GOT3 (cell line): ENCODE measurements around the gene NBPF15.
"Not testable (repeated sequence)": the region's sequence is repeated elsewhere in the genome, so short reads cannot be mapped to it uniquely, and the experiment has no call there.

Experiments
- DNase-seq: peaks from one replicate; lab custom pipeline; 2025; ENCODE audit warnings: mixed read lengths; lab: John Stamatoyannopoulos, UW

The NBPF15 gene

DNA sequence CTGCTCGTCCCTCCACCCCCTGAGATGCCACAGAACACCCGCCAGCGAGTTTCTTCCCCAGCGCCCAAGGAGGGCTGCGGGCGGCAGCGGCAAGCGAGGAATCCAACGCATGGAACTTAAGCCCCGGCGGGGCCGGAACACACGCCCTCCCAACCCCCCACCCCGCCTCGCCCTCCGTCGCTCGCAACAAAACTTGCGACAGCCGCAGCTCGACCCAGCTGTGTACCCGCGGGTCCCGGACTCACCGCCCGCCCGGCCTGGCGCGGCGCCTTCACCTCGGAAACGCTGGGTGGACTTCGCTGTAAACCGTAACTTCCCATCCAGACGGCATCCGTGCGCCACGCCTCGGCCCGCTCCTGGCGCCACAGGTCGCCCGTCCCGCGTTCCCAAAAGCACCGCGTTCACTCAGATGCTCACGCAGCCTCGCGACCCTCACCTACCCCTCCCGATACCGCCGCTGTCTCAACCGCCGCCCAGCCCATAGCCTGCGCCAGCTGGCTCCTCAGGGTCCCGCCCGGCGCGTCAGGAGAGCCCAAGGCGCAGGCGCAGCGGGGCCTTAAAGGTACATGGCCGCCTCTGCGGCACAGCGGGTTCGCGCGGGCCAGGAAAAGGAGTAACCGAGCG is at the start of gene NBPF15:
TSS of gene NBPF15 (minus strand) at position 534 of the 624 bp plus-strand sequence. CDS start 21,666 bp downstream, outside the sequence.
- peak; percentile 61 for DNase-seq

GRCh38 chr1:144496429-144496828 is 35.0 kb upstream of the NBPF15 start:
- DNase-seq: not testable (repeated sequence)

- DNase-seq: not testable (repeated sequence)
Observed at GRCh38 chr1:144494130-144494529, 32.7 kb upstream of the NBPF15 start.

DNA sequence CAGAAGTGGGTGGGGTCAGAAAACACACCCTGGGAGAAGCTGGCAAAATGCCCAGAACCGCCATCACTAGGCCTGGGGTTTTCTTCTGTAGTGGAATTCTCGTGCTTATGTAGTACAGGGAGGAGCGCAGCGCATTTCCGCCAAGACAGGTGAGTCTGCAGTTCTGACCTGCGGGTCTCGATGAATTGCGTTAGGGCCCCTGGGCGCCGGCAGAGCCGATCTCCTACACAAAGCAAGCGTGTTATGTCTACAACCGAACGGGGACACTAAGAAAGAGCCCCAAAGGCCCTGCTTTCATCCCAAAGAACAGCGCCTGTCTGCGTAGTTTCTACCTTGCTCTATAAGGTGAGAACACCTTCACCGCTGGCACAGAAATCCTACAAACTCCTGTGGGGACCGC is 28.9 kb upstream of the NBPF15 start:
- not testable (repeated sequence) for DNase-seq

- not testable (repeated sequence) for DNase-seq
Observed at GRCh38 chr1:144487002-144487401, 25.5 kb upstream of the NBPF15 start.

GRCh38 chr1:144485048-144485993 is 23.9 kb upstream of the NBPF15 start:
- not testable (repeated sequence) for DNase-seq

- not testable (repeated sequence) for DNase-seq
Observed at GRCh38 chr1:144473897-144474296, 12.4 kb upstream of the NBPF15 start.

- DNase-seq: not testable (repeated sequence)
Observed at GRCh38 chr1:144471434-144471833, 10.0 kb upstream of the NBPF15 start.

- DNase-seq: not testable (repeated sequence)
Observed at GRCh38 chr1:144461778-144462177, 309 bp upstream of the NBPF15 start.

DNA sequence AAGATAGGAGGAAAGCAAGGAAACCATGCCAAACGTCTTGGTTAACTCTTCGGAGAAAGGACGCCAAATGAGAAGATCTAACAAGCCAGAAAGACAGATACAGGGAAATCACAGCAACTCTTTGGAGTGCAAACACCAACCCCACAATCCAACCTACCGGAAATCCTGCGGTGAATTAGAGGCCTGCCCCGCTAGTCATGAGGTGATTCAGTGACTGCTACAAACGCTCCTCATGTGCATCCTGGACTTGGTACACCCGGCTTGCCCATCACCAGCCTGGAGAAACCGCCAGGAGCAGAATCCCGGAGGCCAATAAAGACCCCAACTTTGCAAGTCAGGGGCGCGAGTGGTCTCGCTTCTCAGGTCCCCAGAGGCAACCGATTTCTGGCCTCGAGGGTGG is 783 bp downstream of the NBPF15 start:
- DNase-seq: not testable (repeated sequence)

DNA sequence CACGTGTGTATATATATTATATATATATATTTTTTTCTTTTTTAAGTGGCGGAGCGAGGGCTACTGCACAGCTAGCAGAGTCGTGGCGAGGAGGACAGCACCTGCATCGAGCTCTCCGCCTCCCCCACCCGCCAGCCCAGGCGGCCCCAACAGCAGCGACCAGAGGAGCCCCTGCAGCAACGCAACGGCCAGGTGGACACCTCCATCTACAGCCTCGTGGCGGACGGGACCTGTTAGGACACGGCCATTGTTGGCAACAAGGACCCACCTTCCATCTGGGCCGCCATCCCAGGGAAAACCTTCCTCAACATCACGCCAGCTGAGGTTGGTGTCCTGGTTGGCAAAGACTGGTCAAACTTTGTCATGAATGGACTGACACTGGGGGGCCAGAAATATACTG is 19.1 kb downstream of the NBPF15 start:
- DNase-seq: not testable (repeated sequence)

- not testable (repeated sequence) for DNase-seq
Observed at GRCh38 chr1:144439737-144440136, 21.7 kb downstream of the NBPF15 start.

DNA sequence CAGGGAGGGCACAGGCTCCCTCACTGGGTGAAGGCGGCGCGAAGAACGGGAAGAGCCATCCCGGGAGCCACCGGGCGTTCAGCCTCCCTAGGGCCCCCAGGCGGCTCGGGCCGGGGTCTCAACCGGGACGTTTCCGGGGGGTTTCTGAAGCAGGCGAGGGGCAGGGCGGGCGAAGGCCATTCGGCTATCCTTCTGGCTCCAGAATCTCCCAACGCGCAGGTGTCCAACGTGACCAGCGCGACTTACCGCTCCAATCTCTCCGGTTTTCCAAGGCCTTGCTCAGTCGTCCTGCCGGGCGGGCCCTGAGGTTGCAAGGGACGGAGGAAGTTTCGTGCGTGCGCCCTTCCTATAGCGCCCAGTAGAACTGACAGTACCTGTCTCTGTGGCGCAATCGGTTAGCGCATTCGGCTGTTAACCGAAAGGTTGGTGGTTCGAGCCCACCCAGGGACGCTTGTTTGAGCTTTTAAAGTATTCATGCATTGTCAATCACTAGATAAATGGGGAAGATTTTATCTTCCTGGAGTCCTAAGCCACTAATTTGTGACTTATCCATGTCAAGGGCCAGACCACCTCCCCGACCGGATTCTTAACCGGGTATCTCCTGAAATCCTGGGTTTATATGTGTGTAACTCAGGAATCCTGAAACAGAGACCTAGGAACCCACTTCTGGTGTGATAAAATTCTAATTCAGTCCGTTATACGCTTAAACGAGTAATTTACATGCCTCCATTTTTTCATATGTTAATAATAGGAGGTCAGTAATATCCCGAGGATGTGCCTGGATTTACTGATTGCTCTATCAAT is 42.4 kb downstream of the NBPF15 start:
- DNase-seq: peak; percentile 32

DNA sequence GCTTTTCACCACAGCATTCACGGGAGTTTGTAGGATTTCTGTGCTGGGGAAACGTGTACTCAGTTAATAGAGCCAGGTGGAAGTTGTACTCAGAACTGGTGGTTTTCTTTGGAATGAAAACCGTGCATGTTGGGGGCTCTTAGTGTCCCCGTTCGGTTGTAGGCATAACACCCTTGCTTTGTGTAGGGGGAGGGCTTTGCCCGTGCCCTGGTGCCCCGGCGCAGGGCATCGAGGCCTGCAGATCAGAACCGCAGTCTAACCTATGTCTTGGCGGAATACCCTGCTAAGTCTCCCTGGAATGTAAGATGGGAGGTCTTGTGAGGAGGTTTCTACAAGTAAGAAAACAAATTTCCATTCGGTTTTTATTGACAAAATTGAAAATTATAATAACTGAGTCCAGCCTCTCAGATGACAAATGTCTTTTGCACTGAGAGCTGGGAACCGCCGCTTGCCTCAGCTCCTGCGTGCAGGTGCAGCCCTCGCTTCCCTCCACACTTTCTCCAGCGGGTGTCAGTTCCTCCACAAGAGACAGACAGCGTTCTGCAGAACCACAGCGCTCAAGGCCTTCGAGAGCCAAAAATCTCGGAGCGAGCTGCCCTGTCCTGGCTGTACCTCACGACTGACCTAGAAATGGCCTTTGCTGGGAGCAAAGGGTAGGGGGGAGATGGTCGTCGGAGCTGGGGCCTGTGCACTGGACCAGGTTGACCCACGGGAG is 47.9 kb downstream of the NBPF15 start:
- not testable (repeated sequence) for DNase-seq

GRCh38 chr1:144412491-144413403 is 48.7 kb downstream of the NBPF15 start:
- peak; percentile 83 for DNase-seq

- peak; percentile 66 for DNase-seq
Observed at GRCh38 chr1:144412068-144412471, 49.4 kb downstream of the NBPF15 start.

DNA sequence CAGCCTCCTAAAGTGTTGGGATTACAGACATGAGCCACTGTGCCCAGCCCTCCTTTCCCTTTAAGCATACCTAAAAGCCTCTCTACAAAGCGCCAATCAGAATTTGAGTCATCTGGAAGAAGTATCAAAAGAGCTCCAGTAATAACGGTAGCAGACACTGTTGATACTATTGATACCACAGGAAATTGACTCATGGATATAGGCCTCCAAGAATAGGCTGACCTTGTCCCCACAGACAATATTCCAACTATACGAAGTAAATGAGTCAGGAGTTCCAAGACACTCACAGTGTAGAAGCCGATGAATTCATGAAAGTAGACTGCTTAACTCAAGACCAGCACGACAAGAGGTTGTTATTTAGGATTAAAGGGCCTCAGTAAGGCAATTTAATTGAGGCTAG is 58.7 kb downstream of the NBPF15 start:
- not testable (repeated sequence) for DNase-seq

- DNase-seq: not testable (repeated sequence)
Observed at GRCh38 chr1:144371651-144372050, 89.8 kb downstream of the NBPF15 start.
